Measurements from ENCODE around the gene TMEM26.
A peak's percentile ranks its signal among the peaks of the same experiment; 100 is the strongest.

TMEM26 gene
- 0 to 0.32 (median 0) reads per million in 18 experiments for total RNA-seq

GRCh38 chr10:61452655-61453641 lies at the start of gene TMEM26:
Gene TMEM26 (minus strand): TSS chr10:61453381. CDS start chr10:61453081, 300 bp downstream.
- DNase-seq = peak in 1 of 2 donors; percentile 16

GRCh38 chr10:61500460-61500859 lies 47.3 kb upstream of the TMEM26 start:
- DNase-seq = no peak

- DNase-seq = no peak
Observed at GRCh38 chr10:61492364-61492995, 39.3 kb upstream of the TMEM26 start.

- DNase-seq = no peak
Observed at GRCh38 chr10:61487506-61487905, 34.3 kb upstream of the TMEM26 start.

GRCh38 chr10:61486738-61487396 lies 33.7 kb upstream of the TMEM26 start:
- DNase-seq = peak; percentile 59 to 96

- DNase-seq = no peak
Observed at GRCh38 chr10:61486251-61486650, 33.1 kb upstream of the TMEM26 start.

- no peak for DNase-seq
Observed at GRCh38 chr10:61481597-61481996, 28.4 kb upstream of the TMEM26 start.

GRCh38 chr10:61480208-61480607 lies 27.0 kb upstream of the TMEM26 start:
- peak; percentile 70 to 86 for DNase-seq

GRCh38 chr10:61478621-61479312 lies 25.6 kb upstream of the TMEM26 start:
- DNase-seq = peak in 1 of 2 donors; percentile 8

GRCh38 chr10:61477451-61477850 lies 24.3 kb upstream of the TMEM26 start:
- no peak for DNase-seq

- no peak for DNase-seq
Observed at GRCh38 chr10:61476529-61476928, 23.3 kb upstream of the TMEM26 start.

GRCh38 chr10:61475449-61475873 lies 22.3 kb upstream of the TMEM26 start:
- DNase-seq = no peak

GRCh38 chr10:61472090-61472674 lies 19.0 kb upstream of the TMEM26 start:
- DNase-seq = peak; percentile 44 to 60

- no peak for DNase-seq
Observed at GRCh38 chr10:61471491-61471890, 18.3 kb upstream of the TMEM26 start.

GRCh38 chr10:61470740-61471139 lies 17.6 kb upstream of the TMEM26 start:
- DNase-seq = no peak

- DNase-seq = peak; percentile 34 to 37
Observed at GRCh38 chr10:61465901-61466632, 12.9 kb upstream of the TMEM26 start.

- no peak for DNase-seq
Observed at GRCh38 chr10:61465171-61465496, 12.0 kb upstream of the TMEM26 start.

GRCh38 chr10:61464461-61465170 lies 11.4 kb upstream of the TMEM26 start:
- peak; percentile 83 to 95 for DNase-seq

GRCh38 chr10:61463035-61463909 lies 10.1 kb upstream of the TMEM26 start:
- no peak for DNase-seq

- DNase-seq = no peak
Observed at GRCh38 chr10:61460835-61461234, 7.7 kb upstream of the TMEM26 start.

Data from inflammatory macrophage (primary cell).